Measurements from ENCODE around the gene TFB1M.
"Not testable (repeated sequence)": the region's sequence is repeated elsewhere in the genome, so short reads cannot be mapped to it uniquely, and the experiment has no call there.

Gene TFB1M

GRCh38 chr6:155319902-155320301, 5.6 kb upstream of the TFB1M start:
- no peak for TF ChIP-seq CTCF (IDR thresholded peaks at IDR 0.05)
- H3K27ac Mint-ChIP-seq = no peak overlapping the region
- H3K27me3 Mint-ChIP-seq (ENCODE audit: low read depth, poor library complexity) = no peaks in the 10 kb centered on the region
- no peak for DNase-seq
- peaks cover 7% of the 10 kb centered on the region for H3K9me3 Mint-ChIP-seq
- H3K4me1 Mint-ChIP-seq = peaks cover 5% of the 10 kb centered on the region
- H3K4me3 Mint-ChIP-seq = no peak overlapping the region
- H3K36me3 Mint-ChIP-seq (ENCODE audit: low read depth) = no peaks in the 10 kb centered on the region

- H3K4me1 Mint-ChIP-seq = peaks cover 28% of the 10 kb centered on the region
Measured at GRCh38 chr6:155317186-155317585, 2.9 kb upstream of the TFB1M start.

GRCh38 chr6:155316419-155316818, 2.1 kb upstream of the TFB1M start:
- peaks cover 31% of the 10 kb centered on the region for H3K4me1 Mint-ChIP-seq
- no peaks in the 10 kb centered on the region for H3K27me3 Mint-ChIP-seq (ENCODE audit: low read depth, poor library complexity)
- H3K27ac Mint-ChIP-seq = no peak overlapping the region
- DNase-seq = no peak
- no peak for TF ChIP-seq CTCF (IDR thresholded peaks at IDR 0.05)
- H3K9me3 Mint-ChIP-seq = peaks cover 7% of the 10 kb centered on the region
- H3K36me3 Mint-ChIP-seq (ENCODE audit: low read depth) = peaks cover 12% of the 10 kb centered on the region
- H3K4me3 Mint-ChIP-seq = peak overlapping the region; percentile 54

More at GRCh38 chr6:155317186-155317585, 2.9 kb upstream of the TFB1M start:
- Mint-ChIP-seq H3K27ac (no peak overlapping the region), H3K9me3 (peaks cover 7% of the 10 kb centered on the region), H3K4me3 (no peak overlapping the region), H3K27me3 (ENCODE audit: low read depth, poor library complexity) (no peaks in the 10 kb centered on the region), H3K36me3 (ENCODE audit: low read depth) (peaks cover 4% of the 10 kb centered on the region)
- TF ChIP-seq CTCF (IDR thresholded peaks at IDR 0.05) = no peak
- DNase-seq = no peak

- DNase-seq = no peak
- Mint-ChIP-seq H3K9me3 (peaks cover 7% of the 10 kb centered on the region), H3K36me3 (ENCODE audit: low read depth) (peaks cover 18% of the 10 kb centered on the region), H3K27ac (no peak overlapping the region), H3K4me1 (peaks cover 31% of the 10 kb centered on the region), H3K4me3 (peak overlapping the region; percentile 98), H3K27me3 (ENCODE audit: low read depth, poor library complexity) (no peaks in the 10 kb centered on the region)
- no peak for TF ChIP-seq CTCF (IDR thresholded peaks at IDR 0.05)
Measured at GRCh38 chr6:155315516-155315871, 1.2 kb upstream of the TFB1M start.

- Mint-ChIP-seq H3K4me3 (peak overlapping the region; percentile 98), H3K27me3 (ENCODE audit: low read depth, poor library complexity) (no peaks in the 10 kb centered on the region), H3K36me3 (ENCODE audit: low read depth) (peaks cover 22% of the 10 kb centered on the region), H3K27ac (peak overlapping the region; percentile 32), H3K9me3 (peaks cover 5% of the 10 kb centered on the region), H3K4me1 (peaks cover 31% of the 10 kb centered on the region)
- TF ChIP-seq CTCF (IDR thresholded peaks at IDR 0.05) = no peak
- no peak for DNase-seq
Measured at GRCh38 chr6:155314773-155315515, 660 bp upstream of the TFB1M start.

GRCh38 chr6:155313602-155314091, 637 bp downstream of the TFB1M start:
- no peak for DNase-seq
- H3K36me3 Mint-ChIP-seq (ENCODE audit: low read depth) = peaks cover 32% of the 10 kb centered on the region
- H3K4me3 Mint-ChIP-seq = peak overlapping the region; percentile 98
- H3K4me1 Mint-ChIP-seq = peaks cover 31% of the 10 kb centered on the region
- H3K9me3 Mint-ChIP-seq = no peaks in the 10 kb centered on the region
- H3K27ac Mint-ChIP-seq = peak overlapping the region; percentile 96
- no peaks in the 10 kb centered on the region for H3K27me3 Mint-ChIP-seq (ENCODE audit: low read depth, poor library complexity)
- no peak for TF ChIP-seq CTCF (IDR thresholded peaks at IDR 0.05)

GRCh38 chr6:155312950-155313349, 1.3 kb downstream of the TFB1M start:
- not testable (repeated sequence) for H3K27ac Mint-ChIP-seq; H3K9me3 Mint-ChIP-seq; H3K27me3 Mint-ChIP-seq (ENCODE audit: low read depth, poor library complexity); DNase-seq
- peaks cover 31% of the 10 kb centered on the region for H3K4me1 Mint-ChIP-seq
- H3K36me3 Mint-ChIP-seq (ENCODE audit: low read depth) = peaks cover 38% of the 10 kb centered on the region
- peak overlapping the region; percentile 98 for H3K4me3 Mint-ChIP-seq
